Urinary bladder (tissue), 4 donors: Measurements from ENCODE around the gene LPGAT1. TPM values are rescaled to one million over a fixed set of nuclear protein-coding genes. Genes with fewer than 3 reads are reported as not detected.
"Not testable (repeated sequence)": the region's sequence is repeated elsewhere in the genome, so short reads cannot be mapped to it uniquely, and the experiment has no call there.

Experiments
- DNase-seq: peaks from one replicate; pipeline ENCODE4 v3.0.0-alpha.2; 2015; ENCODE audit errors: extremely low spot score
- H3K27ac ChIP-seq: one replicate; pipeline ENCODE4 v1.5.1; 2013; ENCODE audit warnings: low read depth, mild to moderate bottlenecking, moderate library complexity
- H3K36me3 ChIP-seq: one replicate; pipeline ENCODE4 v1.6.1; 2013; ENCODE audit warnings: mild to moderate bottlenecking, moderate library complexity; ENCODE audit not compliant: insufficient read depth
- H3K4me1 ChIP-seq: one replicate; pipeline ENCODE4 v1.6.1; 2013; ENCODE audit warnings: mild to moderate bottlenecking, moderate library complexity; ENCODE audit not compliant: insufficient read depth
- H3K4me3 ChIP-seq: one replicate; pipeline ENCODE4 v1.5.1; 2013; ENCODE audit warnings: low read depth, low read length
- WGBS: extraction: QIAGEN DNeasy Blood & Tissue Kit; methylation state at CpG from one replicate; pipeline ENCODE4 v1.1.7; 2013; 5-methylcytosine and 5-hydroxymethylcytosine counted together
- polyA plus RNA-seq: library from polyadenylated mRNA; stranded (reverse); fragments of 200-250 nt; gene quantifications from one replicate; pipeline ENCODE4 v1.2.3, GENCODE V29; 2013
- total RNA-seq: library from RNA; depleted of rRNA; stranded (reverse); fragments of >200 nt; gene quantifications from one replicate; pipeline ENCODE4 v1.2.3, GENCODE V29; 2014
- donor health status: healthy with polysubstance abuse.
- donor health status: healthy.

Gene LPGAT1
- total and polyA plus RNA-seq, 2 donors: 13.4 to 50.2 TPM

DNA sequence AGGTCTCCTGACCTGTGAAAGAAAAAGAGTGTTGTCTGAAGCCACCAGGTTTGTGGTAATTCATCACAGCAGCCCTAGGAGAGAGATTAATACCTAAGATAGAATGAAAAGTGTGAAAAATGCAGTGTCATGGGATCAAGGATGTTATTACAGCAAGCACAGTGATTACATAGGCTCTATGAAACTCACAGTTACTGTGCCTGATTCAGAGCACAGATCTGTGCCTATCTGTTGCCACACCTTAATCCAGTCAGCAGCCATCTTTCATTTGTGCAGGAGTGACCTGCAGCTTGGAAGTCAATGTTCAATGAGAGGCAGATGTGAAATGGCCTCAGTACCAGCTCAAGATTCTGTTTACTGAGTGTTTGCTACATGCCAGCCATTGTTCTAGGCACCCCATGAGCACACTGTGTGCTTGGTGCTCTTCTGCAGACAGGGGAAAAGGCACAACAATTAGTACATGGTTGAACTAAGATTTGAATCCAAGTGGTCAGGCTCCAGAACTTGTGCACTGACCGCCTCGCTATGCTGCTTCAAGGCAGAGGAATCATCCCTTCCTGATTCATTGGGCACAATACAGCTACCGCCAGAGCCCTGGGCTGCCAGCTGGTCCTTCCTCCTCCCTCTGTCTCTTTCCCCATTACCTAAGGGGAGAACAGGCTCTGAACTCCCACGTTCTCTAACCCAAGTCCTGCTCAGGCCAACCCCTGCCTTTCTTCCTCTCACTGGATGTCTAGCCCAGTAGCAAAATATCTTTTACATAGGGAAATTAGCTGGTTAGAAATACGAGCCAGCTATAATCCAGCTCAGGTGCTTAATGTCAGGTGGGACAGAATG is 98.9 kb downstream of the LPGAT1 start:
- no peak for DNase-seq
- Histone ChIP-seq H3K27ac (no peak overlapping the region), H3K36me3 (no peaks in the 10 kb centered on the region), H3K4me1 (no peaks in the 10 kb centered on the region), H3K4me3 (no peak overlapping the region)
- WGBS: 82% methylated on average over 5 of the region's 5 CpGs

DNA sequence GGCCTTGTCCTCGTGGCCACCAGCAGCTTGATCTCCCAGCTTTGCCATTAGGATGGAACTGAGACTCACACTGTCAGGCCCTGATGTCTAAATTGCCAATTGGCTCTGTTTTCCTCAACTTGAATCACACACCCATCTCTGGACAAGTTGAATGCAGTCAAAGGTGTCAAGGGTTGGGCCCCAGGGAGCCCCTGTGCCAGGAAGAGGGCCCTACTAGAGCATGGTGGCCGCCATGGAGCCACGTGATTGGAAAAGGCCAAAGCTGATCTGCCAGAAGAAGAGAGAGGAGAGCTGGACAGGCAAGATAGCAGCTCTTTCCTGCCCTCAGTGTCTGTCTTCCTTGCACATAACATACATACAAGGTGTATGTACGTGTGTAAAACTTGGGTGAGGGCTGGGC is 100.2 kb downstream of the LPGAT1 start:
- WGBS: 89% methylated on average over 4 of the region's 4 CpGs
- H3K4me1 ChIP-seq: no peaks in the 10 kb centered on the region
- no peak overlapping the region for H3K4me3 ChIP-seq

DNA sequence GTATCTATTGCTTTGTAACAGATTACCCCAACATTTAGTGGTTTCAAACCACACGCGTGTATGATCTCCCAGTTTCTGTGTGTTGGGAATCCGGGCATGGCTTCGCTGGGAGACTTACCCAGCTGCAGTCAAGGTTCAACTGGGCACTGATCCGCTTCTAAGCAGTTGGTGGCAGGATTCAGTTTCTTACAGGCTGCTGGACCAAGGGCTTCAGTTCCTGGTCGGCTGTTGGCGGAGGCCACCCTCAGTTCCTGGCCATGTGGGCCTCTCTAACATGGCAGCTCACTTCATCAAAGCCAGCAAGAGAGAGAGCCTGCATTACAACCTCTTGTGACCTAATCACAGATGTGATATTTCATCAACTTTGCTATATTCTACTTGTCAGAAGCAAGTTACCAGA is 101.3 kb downstream of the LPGAT1 start:
- no peak overlapping the region for H3K27ac ChIP-seq
- WGBS: 95% methylated on average over 7 of the region's 7 CpGs

More for the DNA sequence above, 100.2 kb downstream of the LPGAT1 start:
- Histone ChIP-seq H3K27ac (no peak overlapping the region), H3K36me3 (no peaks in the 10 kb centered on the region)
- no peak for DNase-seq

DNA sequence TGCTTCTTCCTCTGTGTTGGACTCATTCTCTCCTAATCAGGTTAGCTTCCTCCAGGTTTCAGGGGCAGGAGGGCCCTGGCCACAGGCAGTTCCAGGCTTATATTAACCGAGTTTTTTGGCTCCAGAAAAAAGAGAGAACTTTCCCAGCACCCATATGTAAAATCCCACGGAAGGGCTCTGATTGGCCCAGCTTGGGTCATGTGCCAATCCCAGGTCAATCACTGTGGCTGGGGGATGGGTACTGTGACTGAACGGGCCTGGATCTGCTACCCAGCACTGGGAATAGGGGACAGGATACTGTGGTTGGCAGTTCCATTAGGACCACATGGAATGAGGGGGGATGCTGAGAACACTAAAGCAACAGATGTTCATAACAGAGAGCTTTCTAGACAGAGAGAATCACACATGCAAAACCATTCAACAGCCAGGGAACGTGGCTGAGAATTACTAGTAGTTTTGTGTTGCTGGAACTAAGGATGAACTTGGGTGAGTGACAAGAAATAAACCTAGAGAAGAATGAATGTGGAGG is 104.0 kb downstream of the LPGAT1 start:
- no peaks in the 10 kb centered on the region for H3K36me3 ChIP-seq
- no peak for DNase-seq
- 65% methylated on average over 4 of the region's 4 CpGs for whole genome bisulfite sequencing
- H3K4me3 ChIP-seq: no peak overlapping the region
- H3K4me1 ChIP-seq: no peaks in the 10 kb centered on the region
- H3K27ac ChIP-seq: no peak overlapping the region

More for the DNA sequence above, 101.3 kb downstream of the LPGAT1 start:
- Histone ChIP-seq H3K36me3 (no peaks in the 10 kb centered on the region), H3K4me3 (no peak overlapping the region), H3K4me1 (no peaks in the 10 kb centered on the region)
- DNase-seq: no peak

DNA sequence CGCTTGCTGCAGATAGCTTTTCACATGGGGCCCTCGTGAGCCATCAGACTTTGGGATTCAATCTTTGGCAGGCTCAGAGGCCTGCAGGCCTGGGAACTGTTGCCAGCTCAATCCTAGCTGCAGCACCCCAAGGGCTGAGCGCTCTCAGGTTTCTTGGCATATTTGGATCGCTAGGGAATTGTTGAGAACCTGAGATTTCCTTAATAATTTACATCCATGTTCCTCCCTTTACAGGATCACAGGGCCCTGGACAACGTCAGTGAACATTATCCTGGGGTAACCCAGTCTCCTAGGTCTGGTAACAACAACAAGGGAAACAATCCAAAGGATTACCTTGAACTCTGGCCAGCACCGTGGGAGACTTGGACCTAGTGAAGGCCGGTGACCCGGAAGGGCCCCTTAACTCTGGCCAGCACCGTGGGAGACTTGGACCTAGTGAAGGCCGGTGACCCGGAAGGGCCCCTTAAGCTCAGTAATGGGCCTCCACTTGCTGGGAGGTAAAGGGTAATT is 105.8 kb downstream of the LPGAT1 start:
- no peak for DNase-seq
- Histone ChIP-seq H3K4me1 (no peaks in the 10 kb centered on the region), H3K4me3 (no peak overlapping the region), H3K36me3 (no peaks in the 10 kb centered on the region), H3K27ac (no peak overlapping the region)
- WGBS: 55% methylated on average over 11 of the region's 11 CpGs

DNA sequence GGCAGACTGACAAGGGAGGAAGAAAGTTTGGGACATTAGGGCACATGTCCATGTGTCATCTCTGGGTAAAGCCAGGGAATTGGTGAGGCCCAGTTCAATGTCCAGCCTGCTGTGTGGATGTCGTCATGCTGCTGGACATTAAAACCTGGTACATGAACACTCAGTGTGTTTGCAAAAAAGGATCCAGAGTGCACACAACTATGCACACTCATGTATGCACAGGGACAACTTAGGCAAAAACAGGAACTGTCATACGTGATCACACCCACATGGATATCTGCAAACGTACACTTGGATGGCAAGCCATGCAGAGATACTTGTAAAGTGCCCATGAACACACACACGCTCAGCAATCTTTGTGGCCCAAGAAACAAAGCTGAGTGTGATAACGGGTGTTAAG is 107.3 kb downstream of the LPGAT1 start:
- Histone ChIP-seq H3K36me3 (no peaks in the 10 kb centered on the region), H3K27ac (no peak overlapping the region), H3K4me1 (no peaks in the 10 kb centered on the region), H3K4me3 (no peak overlapping the region)
- no peak for DNase-seq
- whole genome bisulfite sequencing: 87% methylated on average over 5 of the region's 5 CpGs

DNA sequence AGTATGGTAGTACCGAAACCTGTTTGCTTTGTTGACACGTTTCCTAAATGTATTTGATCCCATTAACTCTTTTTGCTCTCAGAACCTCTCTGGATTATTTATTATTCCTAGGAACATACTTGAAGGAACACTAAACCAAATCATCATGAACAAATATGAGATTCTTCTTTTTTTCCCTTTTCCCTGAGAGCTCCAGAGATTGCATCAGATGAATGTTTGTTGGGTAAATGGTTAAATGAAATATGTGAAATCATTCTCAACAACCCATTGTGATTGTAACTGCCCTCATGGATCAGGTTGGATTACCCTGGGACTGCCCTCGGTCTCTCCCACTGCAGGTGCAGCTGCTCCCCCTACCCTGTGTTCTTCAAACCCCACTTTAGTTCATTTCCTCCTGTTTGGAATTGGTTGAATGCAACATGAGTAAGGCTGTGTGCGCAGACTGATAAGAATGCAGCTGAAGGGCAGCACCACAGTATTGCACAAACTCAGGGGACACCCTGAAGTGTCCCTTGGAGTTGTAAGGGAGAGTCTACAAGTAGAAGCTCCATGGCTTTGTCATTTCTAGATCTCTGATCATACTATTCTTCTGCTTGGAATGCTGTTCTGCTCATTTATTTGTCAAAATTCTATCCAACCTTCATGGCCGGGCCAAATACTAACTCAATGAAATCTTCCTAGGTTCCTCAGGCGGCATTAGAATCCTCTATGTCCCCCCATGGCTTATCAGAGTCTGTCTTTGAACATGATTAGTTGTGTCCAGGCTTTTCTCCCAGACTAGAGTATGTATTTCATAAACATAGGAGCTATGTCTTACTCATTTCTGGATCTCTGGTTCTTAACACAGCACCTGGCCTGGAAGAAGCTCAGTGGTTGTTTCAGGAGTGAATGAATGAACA is 108.0 kb downstream of the LPGAT1 start:
- Histone ChIP-seq H3K4me1 (no peaks in the 10 kb centered on the region), H3K36me3 (no peaks in the 10 kb centered on the region), H3K27ac (no peak overlapping the region), H3K4me3 (no peak overlapping the region)
- DNase-seq: no peak
- WGBS: 87% methylated on average over 6 of the region's 6 CpGs

GRCh38 chr1:211716555-211716954 is 114.0 kb downstream of the LPGAT1 start:
- H3K27ac ChIP-seq, H3K36me3 ChIP-seq, DNase-seq, H3K4me3 ChIP-seq, H3K4me1 ChIP-seq: not testable (repeated sequence)
- WGBS: 62% methylated on average over 4 of the region's 4 CpGs

DNA sequence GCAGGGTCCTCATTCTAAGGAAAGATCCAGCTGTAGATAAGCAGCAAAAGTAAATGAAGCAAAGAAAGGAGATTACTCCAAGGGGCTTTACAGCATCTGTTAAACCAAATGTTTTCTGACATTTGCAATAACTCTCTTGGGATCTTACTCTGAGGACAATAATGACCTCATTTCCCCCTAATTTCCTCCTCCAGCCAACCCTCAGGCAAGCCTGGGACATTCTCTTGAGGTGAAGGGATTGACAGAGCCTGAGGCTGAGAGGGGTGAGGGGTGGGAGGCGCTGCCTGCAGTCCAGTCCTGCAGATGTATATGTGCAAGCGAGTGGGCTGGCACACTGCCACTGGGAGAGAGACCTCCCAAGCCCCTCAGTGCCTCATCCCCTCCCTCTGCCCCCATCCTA is 114.6 kb downstream of the LPGAT1 start:
- H3K36me3 ChIP-seq: no peaks in the 10 kb centered on the region
- no peak for DNase-seq
- H3K4me3 ChIP-seq: no peak overlapping the region
- no peaks in the 10 kb centered on the region for H3K4me1 ChIP-seq
- no peak overlapping the region for H3K27ac ChIP-seq
- 64% methylated on average over 2 of the region's 2 CpGs for WGBS

- Histone ChIP-seq H3K27ac (no peak overlapping the region), H3K36me3 (no peaks in the 10 kb centered on the region), H3K4me3 (no peak overlapping the region), H3K4me1 (no peaks in the 10 kb centered on the region)
- 87% methylated on average over 5 of the region's 5 CpGs for WGBS
- no peak for DNase-seq
These were observed 116.4 kb downstream of the LPGAT1 start for GRCh38 chr1:211714154-211714553.

DNA sequence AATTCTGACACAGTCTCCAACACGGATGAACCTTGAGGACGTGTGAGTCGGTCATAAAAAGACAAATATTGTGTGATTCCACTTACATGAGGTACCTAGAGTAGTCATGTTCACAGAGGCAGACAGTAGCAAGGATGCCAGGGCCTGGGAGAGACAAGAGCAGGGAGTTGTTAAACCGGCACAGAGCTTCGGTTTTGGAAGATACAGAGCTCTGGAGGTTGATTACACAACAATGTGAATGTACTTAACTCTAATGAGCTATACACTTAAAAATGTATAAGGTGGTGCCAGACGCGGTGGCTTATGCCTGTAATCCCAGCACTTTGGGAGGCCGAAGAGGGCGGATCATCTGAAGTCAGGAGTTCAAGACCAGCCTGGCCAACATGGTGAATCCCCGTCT is 117.3 kb downstream of the LPGAT1 start:
- H3K27ac ChIP-seq: no peak overlapping the region
- no peaks in the 10 kb centered on the region for H3K4me1 ChIP-seq
- no peaks in the 10 kb centered on the region for H3K36me3 ChIP-seq
- WGBS: 73% methylated on average over 10 of the region's 10 CpGs
- H3K4me3 ChIP-seq: no peak overlapping the region
- no peak for DNase-seq

DNA sequence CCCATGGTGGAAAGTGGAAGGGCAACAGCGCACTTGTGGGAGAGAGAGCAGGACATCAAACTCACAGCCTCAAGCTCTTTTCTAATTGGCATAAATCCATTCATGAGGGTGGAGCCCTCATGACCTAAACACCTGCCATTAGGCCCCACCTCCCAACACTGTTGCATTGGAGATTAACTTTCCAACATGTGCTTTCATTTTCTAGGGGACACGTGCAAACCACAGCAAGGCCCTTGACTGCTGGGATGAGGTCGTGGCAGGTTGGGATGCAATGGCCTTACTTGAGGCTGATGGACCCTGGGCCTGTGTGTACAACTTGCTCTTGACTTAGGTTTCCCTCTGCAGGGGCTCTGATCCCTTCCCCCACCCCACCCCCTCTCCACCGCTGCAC is 119.3 kb downstream of the LPGAT1 start:
- H3K4me3 ChIP-seq: no peak overlapping the region
- H3K36me3 ChIP-seq: no peaks in the 10 kb centered on the region
- H3K27ac ChIP-seq: no peak overlapping the region
- 92% methylated on average over 4 of the region's 4 CpGs for WGBS
- no peaks in the 10 kb centered on the region for H3K4me1 ChIP-seq
- no peak for DNase-seq

DNA sequence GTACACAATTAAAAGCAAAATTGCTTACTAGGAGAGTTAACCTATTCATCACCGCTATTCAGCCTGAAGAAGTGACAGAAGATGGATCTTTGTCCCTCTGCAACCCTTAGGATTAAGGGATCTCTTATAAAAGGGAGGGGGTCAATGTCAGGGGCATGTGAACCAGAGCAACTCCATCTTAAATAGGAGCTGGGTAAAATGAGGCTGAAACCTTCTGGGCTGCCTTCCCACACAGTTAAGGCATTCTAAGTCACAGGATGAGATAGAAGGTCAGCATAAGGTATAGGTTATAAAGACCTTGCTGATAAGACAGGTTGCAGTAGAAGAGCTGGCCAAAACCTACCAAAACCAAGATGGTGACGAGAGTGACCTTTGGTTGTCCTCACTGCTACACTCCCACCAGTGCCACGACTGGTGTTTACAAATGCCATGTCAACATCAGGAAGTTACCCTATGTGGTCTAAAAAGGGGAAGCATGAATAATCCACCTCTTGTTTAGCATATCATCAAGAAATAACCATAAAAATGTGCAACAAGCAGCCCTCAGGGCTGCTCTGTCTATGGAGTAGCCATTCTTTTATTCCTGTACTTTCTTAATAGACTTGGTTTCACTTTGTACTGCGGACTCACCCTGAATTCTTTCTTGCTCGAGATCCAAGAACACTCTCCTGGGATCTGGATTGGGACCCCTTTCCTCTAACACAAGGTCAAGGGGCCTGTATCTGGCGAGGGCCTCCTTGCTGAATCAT is 119.8 kb downstream of the LPGAT1 start:
- H3K27ac ChIP-seq: no peak overlapping the region
- DNase-seq: no peak
- WGBS: 89% methylated on average over 6 of the region's 6 CpGs
- no peaks in the 10 kb centered on the region for H3K36me3 ChIP-seq
- H3K4me1 ChIP-seq: no peaks in the 10 kb centered on the region
- H3K4me3 ChIP-seq: no peak overlapping the region
